NCI-H446 (cell line): ENCODE data around the gene FADS6.
"Not testable (repeated sequence)": the region's sequence is repeated elsewhere in the genome, so short reads cannot be mapped to it uniquely, and the experiment has no call there.

Source experiments
- DNase-seq, 2 experiments: peaks; one replicate each; lab custom pipeline; 2025; lab: John Stamatoyannopoulos, UW

FADS6 gene

GRCh38 chr17:74921026-74921681, 27.7 kb upstream of the FADS6 start:
- DNase-seq, result no peak

GRCh38 chr17:74920642-74921025, 27.2 kb upstream of the FADS6 start:
- no peak for DNase-seq

- no peak for DNase-seq
Observed at GRCh38 chr17:74920306-74920620, 26.8 kb upstream of the FADS6 start.

GRCh38 chr17:74919440-74920305, 26.2 kb upstream of the FADS6 start:
- DNase-seq, result no peak

- no peak for DNase-seq
Observed at GRCh38 chr17:74918906-74919305, 25.5 kb upstream of the FADS6 start.

GRCh38 chr17:74917430-74917829, 24.0 kb upstream of the FADS6 start:
- no peak for DNase-seq

- DNase-seq, result no peak
Observed at GRCh38 chr17:74916851-74917199, 23.4 kb upstream of the FADS6 start.

GRCh38 chr17:74916136-74916850, 22.9 kb upstream of the FADS6 start:
- no peak for DNase-seq

GRCh38 chr17:74911423-74911822, 18.0 kb upstream of the FADS6 start:
- DNase-seq, result not testable (repeated sequence)

- DNase-seq, result not testable (repeated sequence)
Observed at GRCh38 chr17:74909097-74909496, 15.7 kb upstream of the FADS6 start.

- DNase-seq, result no peak
Observed at GRCh38 chr17:74907012-74907411, 13.6 kb upstream of the FADS6 start.

- DNase-seq, result not testable (repeated sequence)
Observed at GRCh38 chr17:74906214-74906793, 12.9 kb upstream of the FADS6 start.

GRCh38 chr17:74904687-74905409, 11.4 kb upstream of the FADS6 start:
- no peak for DNase-seq

- DNase-seq, result no peak
Observed at GRCh38 chr17:74903671-74904070, 10.2 kb upstream of the FADS6 start.

GRCh38 chr17:74903034-74903433, 9.6 kb upstream of the FADS6 start:
- DNase-seq, result no peak

GRCh38 chr17:74901353-74902135, 8.1 kb upstream of the FADS6 start:
- no peak for DNase-seq

GRCh38 chr17:74900208-74900607, 6.8 kb upstream of the FADS6 start:
- DNase-seq, result no peak

- no peak for DNase-seq
Observed at GRCh38 chr17:74898376-74898946, 5.0 kb upstream of the FADS6 start.

- DNase-seq, result no peak
Observed at GRCh38 chr17:74893936-74894671, 671 bp upstream of the FADS6 start.
